Tibial artery (tissue), 4 donors: Measurements from ENCODE around the gene C1QTNF5.

Source experiments
- DNase-seq, 2 donors: peaks; one replicate each; pipeline ENCODE4 v3.0.0-alpha.2; 2019
- H3K27ac ChIP-seq, 2 donors: fragments of 200-600 bp; sonication (generic) in 1 of 2; 1 replicate in 1 of 2; 2 replicates in 1 of 2; pipeline ENCODE4 v1.5.1; 2018 to 2019; ENCODE audit warnings: mild to moderate bottlenecking in 1 of 2
- H3K27me3 ChIP-seq, 2 donors: fragments of 200-600 bp; sonication (generic) in 1 of 2; one replicate each; pipeline versions ENCODE4 v1.5.1 to v1.6.0; 2016 to 2019
- H3K36me3 ChIP-seq, 3 donors: fragments of 200-600 bp; sonication (generic) in 2 of 3; one replicate each; pipeline ENCODE4 v1.5.1; 2016 to 2019; ENCODE audit warnings: mild to moderate bottlenecking in 2 of 3
- H3K4me1 ChIP-seq, 4 donors: fragments of 200-600 bp; sonication (generic) in 2 of 4; 1 replicate in 3 of 4; 2 replicates in 1 of 4; pipeline ENCODE4 v1.5.1; 2016 to 2019
- H3K4me3 ChIP-seq, 2 donors: fragments of 200-600 bp; sonication (generic) in 1 of 2; 1 replicate in 1 of 2; 2 replicates in 1 of 2; pipeline ENCODE4 v1.5.1; 2018 to 2019; ENCODE audit warnings: mild to moderate bottlenecking in 2 of 2
- H3K9me3 ChIP-seq, 3 donors: fragments of 200-600 bp; sonication (generic) in 1 of 3; one replicate each; pipeline ENCODE4 v1.5.1; 2016 to 2019
- CTCF ChIP-seq, 2 experiments: fragments of 200-600 bp in 1 of 2; fragments of 450-650 bp in 1 of 2; IDR thresholded peaks; one replicate each; pipeline ENCODE4 v1.5.1; 2017 to 2019; ENCODE audit warnings: antibody characterized with exemption in 2 of 2, mild to moderate bottlenecking in 1 of 2, moderate library complexity in 1 of 2
- intact Hi-C: fragments of 100-400 bp; cut with DNase I; formaldehyde crosslinking; loops from one replicate; pipeline ENCODE4 v1.15.0; 2023; ENCODE audit warnings: low total_unique reads

C1QTNF5 gene

GRCh38 chr11:119300198-119300964 lies 40.3 kb downstream of the C1QTNF5 start:
- TF ChIP-seq CTCF (IDR thresholded peaks at IDR 0.05), result no peak
- no peak overlapping the region for H3K4me3 ChIP-seq
- intact Hi-C loops, result no loop called here
- no peak overlapping the region for H3K27ac ChIP-seq
- peaks cover 16 to 77% (median 63%) of the 10 kb centered on the region in 3 donors for H3K36me3 ChIP-seq
- no peaks in the 10 kb centered on the region for H3K27me3 ChIP-seq
- DNase-seq, result no peak
- H3K4me1 ChIP-seq, result peaks cover 0 to 32% (median 20%) of the 10 kb centered on the region in 4 donors
- H3K9me3 ChIP-seq, result no peaks in the 10 kb centered on the region

- H3K4me1 ChIP-seq, result peaks cover 0 to 23% (median 13%) of the 10 kb centered on the region in 4 donors
- no peaks in the 10 kb centered on the region for H3K27me3 ChIP-seq
- H3K27ac ChIP-seq, result peak overlapping the region in 1 of 2 donors; percentile 4
- intact Hi-C loops, result no loop called here
- no peak for TF ChIP-seq CTCF (IDR thresholded peaks at IDR 0.05)
- no peak overlapping the region for H3K4me3 ChIP-seq
- peaks cover 16 to 77% (median 63%) of the 10 kb centered on the region in 3 donors for H3K36me3 ChIP-seq
- H3K9me3 ChIP-seq, result no peaks in the 10 kb centered on the region
- DNase-seq, result no peak
Observed at GRCh38 chr11:119299416-119299815, 41.3 kb downstream of the C1QTNF5 start.

- H3K4me3 ChIP-seq, result no peak overlapping the region
- no peaks in the 10 kb centered on the region for H3K9me3 ChIP-seq
- peak overlapping the region; percentile 2 to 56 for H3K27ac ChIP-seq
- H3K4me1 ChIP-seq, result peaks cover 0 to 23% (median 13%) of the 10 kb centered on the region in 4 donors
- peaks cover 16 to 71% (median 58%) of the 10 kb centered on the region in 3 donors for H3K36me3 ChIP-seq
- DNase-seq, result no peak
- no peaks in the 10 kb centered on the region for H3K27me3 ChIP-seq
- intact Hi-C loops, result no loop called here
- no peak for TF ChIP-seq CTCF (IDR thresholded peaks at IDR 0.05)
Observed at GRCh38 chr11:119298726-119299125, 42.0 kb downstream of the C1QTNF5 start.

GRCh38 chr11:119297938-119298337 lies 42.7 kb downstream of the C1QTNF5 start:
- Histone ChIP-seq H3K9me3 (no peaks in the 10 kb centered on the region), H3K36me3 (peaks cover 12 to 68% (median 54%) of the 10 kb centered on the region in 3 donors)

GRCh38 chr11:119295178-119295577 lies 45.5 kb downstream of the C1QTNF5 start:
- peak in 1 of 2 experiments; percentile 5 for TF ChIP-seq CTCF (IDR thresholded peaks at IDR 0.05)
- DNase-seq, result no peak
- H3K27me3 ChIP-seq, result no peaks in the 10 kb centered on the region
- peaks cover 0 to 18% (median 13%) of the 10 kb centered on the region in 4 donors for H3K4me1 ChIP-seq
- intact Hi-C loops, result no loop called here
- H3K36me3 ChIP-seq, result peaks cover 22 to 60% (median 48%) of the 10 kb centered on the region in 3 donors
- no peak overlapping the region for H3K4me3 ChIP-seq
- H3K9me3 ChIP-seq, result peaks cover 0 to 7% (median 0%) of the 10 kb centered on the region in 3 donors
- H3K27ac ChIP-seq, result no peak overlapping the region

More at GRCh38 chr11:119297938-119298337, 42.7 kb downstream of the C1QTNF5 start:
- H3K4me1 ChIP-seq, result peaks cover 0 to 23% (median 13%) of the 10 kb centered on the region in 4 donors
- H3K27ac ChIP-seq, result peak overlapping the region; percentile 2 to 56
- no peak for TF ChIP-seq CTCF (IDR thresholded peaks at IDR 0.05)
- DNase-seq, result no peak
- H3K27me3 ChIP-seq, result no peaks in the 10 kb centered on the region
- H3K4me3 ChIP-seq, result no peak overlapping the region
- intact Hi-C loops, result no loop called here
